Measurements from ENCODE around the gene RNF133.
"Not testable (repeated sequence)": the region's sequence is repeated elsewhere in the genome, so short reads cannot be mapped to it uniquely, and the experiment has no call there.

Gene RNF133

DNA sequence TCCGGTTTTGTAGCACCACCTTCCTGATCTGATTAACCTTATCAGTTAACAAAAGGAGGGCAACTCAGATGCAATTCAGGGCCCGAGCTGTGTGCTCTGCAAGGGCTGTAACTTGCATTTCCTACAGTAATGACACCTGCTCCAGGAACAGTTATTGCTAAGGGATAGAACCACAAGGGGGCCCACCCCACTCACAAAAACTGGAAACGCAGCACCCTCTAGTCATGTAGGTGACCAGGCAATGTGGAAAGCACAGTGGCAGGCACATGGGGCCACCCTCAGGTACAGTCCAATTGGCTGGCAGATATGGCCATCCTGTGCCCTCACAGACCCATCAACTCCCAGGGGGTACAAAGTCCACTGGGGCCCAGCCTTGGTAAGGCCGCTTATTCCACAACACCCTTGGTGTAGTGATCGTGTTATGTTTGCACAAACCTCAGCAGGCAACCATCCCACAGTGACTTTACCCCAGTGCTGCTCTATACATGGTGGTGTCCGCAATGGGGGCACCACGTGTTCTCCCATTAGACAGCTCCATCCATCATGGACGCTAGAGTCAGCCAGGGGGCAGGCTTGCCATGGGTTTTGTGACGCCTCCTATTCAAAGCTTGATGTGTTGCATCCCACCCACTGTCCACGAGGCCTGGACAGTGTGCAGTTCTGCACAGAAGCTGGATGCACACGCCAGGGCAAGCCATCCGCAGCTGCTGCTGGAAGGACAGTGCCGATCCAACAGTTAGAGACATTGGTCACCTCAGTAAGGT lies 9.4 kb downstream of the RNF133 start:
- no peak for DNase-seq

DNA sequence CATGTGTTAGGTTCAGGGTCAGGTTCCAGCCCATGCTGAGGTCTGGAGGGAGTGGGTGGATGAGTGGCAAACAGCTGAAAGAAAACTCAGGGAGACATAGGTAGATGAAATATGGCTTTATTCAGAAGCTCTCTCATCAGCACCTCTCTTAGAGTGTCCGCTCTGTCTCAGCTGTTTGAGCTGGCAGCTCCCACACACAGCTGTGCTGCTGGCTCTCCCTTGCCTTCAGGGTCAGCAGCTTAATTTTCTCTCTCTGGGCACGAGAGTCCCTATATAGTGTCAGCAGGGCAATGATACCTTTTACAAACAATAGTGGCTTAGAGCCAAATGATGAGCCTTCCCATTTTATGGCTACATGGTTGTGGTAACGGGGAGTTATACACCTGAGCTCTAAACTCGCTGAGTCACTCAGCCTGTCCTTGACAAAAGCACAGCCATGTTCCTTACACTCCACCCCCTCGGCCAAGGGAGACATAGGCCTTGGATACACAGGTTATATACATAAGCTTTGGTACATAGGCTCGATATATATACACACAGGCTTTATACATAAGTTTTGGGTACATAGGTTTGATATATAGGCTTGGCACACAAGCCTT lies 10.4 kb downstream of the RNF133 start:
- no peak for DNase-seq

DNA sequence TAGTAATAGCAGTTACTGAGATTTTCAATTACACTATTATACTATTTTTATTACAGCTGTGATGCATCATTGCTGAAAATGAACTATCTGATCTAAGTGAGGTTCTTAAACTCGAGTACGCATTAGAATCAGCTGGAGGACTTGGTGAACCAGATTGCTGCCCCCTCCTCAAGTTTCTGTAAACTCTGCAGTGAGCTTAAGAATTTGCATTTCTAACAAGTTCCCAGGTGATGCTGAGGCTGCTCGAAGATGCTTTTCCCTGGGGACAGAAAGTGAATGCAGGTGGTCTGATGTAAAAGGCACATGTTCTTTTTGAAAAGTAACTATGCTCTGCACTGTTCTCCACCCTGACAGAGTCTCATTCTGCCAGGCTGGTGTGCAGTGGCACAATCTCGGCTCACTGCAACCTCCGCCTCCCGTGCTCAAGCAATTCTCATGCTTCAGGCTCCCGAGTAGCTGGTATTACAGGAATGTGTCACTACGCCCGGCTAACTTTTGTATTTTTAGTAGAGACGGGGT lies 12.5 kb downstream of the RNF133 start:
- DNase-seq: no peak

DNA sequence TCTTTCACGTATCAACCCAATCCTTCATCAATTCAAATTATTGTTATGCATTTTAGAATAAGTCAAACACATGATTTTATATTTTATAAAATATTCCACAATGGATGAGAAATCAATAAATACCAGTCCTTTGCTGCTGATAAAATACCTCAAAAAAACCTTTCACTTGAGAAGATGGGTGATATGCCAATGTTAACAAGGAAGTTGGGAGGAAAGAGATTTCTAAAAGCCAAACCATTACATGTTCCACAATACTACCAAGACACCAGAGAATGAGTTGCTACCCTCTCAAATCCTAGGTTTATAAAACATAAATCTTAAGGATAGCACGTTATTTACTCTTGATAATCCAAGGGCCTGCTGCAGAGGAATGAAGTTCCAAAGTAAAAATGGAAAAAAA lies 14.4 kb downstream of the RNF133 start:
- no peak for DNase-seq

DNA sequence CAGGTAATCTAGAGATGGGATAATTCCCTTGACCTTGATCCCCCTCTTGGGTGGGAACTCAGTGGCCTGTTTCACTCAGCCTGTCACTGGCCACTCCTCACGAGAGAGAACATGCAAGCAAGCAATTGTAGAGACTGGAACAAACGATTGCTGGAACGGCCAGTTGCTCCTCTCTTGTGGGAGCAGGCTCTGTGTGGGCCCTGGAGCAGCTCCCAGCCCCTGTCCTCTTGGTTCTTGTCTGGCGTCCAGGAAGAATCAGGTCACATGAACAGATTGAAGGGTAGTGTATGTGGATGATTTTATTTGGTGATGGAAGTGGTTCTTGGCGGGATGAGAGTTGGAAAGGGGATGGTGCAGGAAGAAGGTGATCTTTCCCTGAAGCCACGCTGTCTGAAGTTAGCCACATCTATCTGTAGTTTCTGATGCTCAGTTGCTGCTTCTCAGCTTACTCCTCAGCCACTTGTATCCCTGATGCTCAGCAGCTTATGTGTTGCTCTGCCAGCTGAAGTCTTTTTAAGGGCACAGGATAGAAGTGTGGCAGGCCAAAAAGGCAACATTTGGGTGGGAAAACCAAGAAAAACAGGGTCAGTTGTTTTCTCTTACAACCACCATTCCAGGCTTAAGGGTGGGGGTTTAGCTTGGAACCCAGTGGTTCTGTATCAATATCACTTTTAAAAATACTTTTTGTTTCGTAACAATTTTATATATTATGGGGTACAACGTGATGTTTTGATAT lies 15.9 kb downstream of the RNF133 start:
- DNase-seq: no peak

DNA sequence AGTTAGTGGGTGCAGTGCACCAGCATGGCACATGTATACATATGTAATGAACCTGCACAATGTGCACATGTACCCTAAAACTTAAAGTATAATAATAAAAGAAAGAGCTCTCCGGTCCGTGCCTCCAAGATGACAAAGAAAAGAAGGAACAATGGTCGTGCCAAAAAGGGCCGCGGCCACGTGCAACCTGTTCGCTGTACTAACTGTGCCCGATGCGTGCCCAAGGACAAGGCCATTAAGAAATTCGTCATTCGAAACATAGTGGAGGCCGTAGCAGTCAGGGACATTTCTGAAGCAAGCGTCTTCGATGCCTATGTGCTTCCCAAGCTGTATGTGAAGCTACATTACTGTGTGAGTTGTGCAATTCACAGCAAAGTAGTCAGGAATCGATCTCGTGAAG lies 17.7 kb downstream of the RNF133 start:
- not testable (repeated sequence) for DNase-seq

DNA sequence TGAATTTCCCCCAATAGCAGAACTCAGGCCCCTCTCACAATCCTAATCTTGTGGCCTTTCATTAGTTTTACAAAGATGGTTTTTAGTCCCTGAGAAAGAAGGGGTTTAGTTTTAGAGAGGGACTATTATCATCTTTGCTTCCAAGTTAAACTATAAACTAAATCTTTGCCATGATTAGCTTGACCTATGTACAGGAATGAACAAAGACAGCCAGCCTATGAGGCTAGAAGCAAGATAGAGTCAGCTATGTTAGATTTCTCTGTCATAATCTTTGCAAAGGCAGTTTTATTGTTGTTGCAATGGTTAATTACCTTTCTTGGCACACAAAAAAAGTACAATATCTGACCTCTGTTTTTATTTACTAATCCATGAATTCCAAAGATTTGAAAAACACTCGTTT lies 19.1 kb downstream of the RNF133 start:
- no peak for DNase-seq

DNA sequence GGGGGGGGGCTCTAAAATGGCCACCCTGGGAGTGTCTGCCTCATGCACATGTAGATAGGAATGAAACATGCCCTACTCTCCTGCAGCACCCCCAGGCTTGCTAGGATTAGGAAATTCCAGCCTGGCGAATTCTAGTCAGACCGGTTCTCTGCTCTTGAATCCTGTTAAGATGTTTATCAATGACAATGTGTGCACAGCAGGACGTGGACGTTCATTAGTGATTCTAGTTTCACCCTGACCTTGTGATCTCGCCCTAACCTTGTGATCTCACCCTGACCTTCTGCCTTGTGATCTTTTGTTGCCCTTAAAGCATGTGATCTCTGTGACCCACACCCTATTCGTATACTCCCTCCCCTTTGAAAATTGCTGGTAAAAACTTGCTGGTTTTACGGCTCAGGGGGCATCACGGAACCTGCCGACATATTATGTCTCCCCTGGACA lies 19.6 kb downstream of the RNF133 start:
- not testable (repeated sequence) for DNase-seq

DNA sequence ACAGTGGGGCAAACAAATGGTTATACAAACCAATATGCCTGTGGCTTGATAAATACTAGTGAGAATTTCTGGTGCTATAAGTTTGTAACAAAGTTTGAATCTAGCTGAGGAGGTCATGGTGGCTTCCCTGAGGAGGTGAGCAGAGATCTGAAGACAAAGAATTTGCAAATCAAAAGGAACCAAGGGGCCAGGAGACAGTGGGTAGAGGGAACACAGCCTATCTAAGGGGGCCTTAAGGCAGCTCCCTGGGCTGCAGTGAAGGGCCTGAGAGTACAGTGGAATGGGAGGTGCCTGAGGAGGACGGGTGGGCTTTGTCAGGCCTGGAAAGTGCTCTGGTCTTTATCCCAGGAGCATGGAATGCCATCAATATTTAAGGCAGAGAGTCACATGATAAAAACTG lies 21.8 kb downstream of the RNF133 start:
- no peak for DNase-seq

DNA sequence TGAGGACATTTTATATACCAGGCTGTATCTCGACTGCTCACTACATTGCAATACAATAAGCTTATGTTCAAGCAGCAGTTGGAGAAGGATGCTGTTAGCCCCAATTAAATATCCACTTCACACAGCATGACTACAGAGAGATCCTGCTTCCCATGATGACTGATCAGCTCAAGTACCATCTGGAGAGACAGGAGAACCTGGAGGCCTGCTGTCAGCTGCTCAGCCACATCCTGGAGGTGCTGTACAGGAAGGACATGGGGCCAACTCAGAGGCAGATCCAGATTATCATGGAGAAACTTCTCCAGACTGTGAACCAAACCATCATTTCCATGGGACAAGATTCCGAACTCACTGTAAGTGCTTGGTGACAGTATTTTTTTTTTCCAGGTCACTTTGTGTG lies 22.5 kb downstream of the RNF133 start:
- DNase-seq: no peak

DNA sequence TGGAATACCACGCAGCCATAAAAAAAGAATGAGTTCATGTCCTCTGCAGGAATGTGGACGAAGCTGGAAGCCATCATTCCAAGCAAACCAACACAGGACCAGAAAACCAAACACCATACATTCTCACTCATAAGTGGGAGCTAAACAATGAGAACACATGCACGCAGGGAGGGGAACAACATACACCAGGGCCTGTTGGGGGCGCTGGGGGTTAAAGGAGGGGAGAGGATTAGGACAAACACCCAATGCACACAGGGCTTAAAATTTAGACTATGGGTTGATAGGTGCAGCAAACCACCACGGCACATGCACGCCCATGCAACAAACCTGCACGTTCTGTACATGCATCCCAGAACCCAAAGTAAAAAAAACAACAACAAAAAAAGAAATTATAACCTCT lies 23.3 kb downstream of the RNF133 start:
- DNase-seq: no peak

DNA sequence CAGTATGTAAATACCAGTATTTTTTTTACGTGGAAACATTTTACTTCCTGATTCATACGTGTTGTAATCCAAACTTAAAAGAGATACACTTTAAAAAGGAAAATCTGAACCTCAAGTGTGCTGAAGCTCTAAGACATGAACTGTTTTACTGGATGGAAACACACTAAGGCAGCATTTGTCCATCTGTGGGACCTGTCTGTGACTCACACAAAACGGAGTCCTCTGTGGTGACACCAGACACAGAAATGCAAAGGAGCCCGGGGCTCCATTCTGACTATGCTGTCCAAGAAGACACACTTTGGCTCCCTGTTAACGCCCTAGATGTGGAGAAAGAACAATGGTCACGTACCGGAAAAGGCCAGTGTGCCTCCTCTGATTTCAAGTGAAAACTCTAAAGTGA lies 23.9 kb downstream of the RNF133 start:
- no peak for DNase-seq

DNA sequence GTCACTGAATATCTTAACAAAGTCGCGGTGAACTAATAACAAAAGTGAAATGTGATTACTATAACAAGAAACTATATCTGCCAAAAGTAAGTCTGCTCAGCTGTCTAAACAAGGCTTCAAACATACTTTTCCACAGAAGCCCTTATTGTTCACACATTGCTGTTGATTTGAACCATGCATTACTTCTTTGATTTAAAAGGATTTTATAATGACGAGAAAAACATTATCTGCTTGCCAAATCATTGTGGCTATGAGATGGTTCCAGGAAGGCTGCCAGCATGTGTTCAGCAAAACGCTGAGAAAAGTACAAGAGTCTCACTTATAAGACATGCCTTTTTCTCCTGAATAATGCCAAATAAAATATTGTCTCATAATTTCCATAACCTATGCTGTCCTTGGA lies 24.4 kb downstream of the RNF133 start:
- peak; percentile 12 for DNase-seq

DNA sequence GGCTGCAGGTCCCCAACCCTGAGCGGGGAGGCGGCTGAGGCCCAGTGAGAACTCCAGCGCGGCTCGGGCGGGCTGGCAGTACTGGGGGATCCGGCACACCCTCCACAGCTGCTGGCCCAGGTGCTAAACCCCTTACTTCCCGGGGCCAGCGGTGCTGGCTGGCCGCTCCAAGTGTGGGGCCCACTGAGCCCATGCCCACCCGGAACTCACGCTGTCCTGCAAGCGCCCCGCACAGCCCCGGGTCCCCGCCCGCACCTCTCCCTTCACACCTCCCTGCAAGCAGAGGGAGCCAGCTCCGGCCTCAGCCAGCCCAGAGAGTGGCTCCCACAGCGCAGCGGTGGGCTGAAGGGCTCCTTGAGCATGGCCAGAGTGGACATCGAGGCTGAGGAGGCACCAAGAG lies 25.0 kb downstream of the RNF133 start:
- no peak for DNase-seq

DNA sequence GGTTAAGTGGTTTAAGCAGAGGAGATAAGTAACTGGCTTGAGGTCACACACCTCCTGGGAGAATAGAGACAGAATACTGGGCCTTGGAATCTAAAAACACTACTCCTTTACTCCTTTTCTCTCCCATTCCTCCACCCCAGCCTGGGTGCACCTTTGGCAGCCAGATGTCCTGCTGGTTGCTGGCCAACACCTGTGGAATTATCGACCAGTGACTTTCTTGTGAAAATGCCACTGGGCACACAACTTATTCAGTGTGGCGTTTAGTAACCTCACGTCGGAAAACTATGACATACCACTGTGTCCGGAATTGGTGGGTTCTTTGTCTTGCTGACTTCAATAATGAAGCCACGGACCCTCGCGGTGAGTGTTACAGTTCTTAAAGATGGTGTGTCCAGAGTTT lies 26.4 kb downstream of the RNF133 start:
- no peak for DNase-seq

DNA sequence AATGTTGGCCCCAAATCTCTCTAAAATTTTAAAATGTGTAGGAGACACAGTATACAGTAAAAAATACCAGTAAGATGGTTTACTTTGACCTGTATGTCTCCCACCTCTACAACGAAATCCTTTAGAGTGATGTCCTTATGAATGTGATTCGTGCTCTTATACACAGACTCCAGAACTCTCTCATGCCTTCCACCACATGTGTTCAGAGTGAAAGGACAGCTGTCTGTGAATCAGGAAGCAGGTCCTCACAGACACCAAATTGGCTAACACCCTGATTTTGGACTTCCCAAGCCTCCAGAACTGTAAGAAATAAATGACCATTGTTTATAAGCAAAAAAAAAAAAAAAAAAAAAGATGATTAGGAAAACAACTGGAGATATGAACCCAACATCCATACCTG lies 35.2 kb downstream of the RNF133 start:
- DNase-seq: no peak

DNA sequence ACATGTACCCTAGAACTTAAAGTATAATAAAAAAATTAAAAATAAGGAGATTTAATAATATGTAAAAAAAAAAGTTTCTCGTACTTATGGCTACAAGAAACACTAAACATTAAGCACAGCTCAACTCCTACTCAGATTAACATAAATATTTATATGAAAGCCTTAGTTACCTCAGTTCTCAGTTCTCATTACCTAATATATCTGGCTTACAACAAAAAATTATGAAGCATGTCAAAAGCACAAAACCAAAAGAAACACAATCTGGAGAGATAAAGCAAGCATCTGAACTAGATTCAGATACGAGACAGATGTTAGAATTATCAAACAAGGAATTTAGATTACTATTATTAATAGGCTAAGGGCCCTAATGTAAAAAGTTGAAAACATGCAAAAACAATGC lies 40.1 kb downstream of the RNF133 start:
- no peak for DNase-seq

DNA sequence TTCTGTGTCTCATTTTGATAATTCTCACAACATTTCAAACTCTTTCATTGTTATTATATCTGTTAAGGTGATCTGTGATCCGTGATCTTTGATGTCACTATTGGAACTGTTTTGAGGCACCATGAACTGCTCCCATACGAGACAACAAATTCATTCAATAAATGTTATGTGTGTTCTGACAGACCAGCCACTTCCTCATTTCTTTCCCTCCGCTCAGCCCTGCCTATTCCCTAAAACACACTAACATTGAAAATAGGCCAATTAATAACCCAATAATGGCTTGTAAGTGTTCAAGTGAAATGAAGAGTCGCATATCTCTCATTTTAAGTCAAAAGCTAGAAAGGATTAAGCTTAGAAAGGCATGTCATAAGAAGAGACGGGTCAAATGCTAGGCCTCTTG lies 45.2 kb downstream of the RNF133 start:
- DNase-seq: no peak

DNA sequence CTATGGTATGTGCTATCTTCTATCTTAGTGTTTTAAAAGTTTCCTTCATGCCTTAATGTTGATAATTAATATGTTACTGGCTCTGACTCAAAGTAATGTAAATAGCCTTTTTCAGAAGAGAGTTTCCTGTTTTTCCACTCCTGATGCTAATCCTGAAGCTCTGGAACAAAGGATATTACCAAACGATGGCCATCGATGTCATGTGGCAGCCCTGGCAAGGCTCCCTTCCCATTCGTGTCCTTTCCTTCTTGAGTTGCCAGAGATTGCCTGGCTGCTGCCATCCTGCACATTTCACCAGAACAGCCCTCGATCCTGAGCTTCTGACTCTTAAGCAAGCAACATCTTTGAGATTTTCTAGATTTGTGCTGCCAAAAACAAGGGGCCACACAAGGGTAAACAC lies 46.0 kb downstream of the RNF133 start:
- no peak for DNase-seq

DNA sequence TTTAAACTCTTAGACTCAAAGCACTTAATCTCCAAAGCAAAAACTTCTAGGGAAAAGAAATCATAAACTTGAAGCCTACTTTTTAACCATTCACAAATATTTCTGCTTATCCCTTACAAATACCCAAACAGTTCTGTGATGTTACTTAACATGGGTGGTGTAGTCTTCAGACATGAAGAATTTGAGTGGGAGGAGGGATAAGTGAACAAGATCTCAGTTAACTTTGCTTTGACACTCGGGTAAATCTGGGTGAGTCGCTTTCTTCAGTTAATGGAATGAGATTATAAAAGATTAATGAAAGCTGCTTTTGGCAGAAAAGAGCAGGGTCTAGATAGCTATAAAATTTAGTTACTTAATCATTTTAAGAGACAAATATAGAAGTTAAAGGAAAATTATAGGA lies 47.5 kb downstream of the RNF133 start:
- DNase-seq: no peak

Measured in NCI-H1105 (cell line).